CD4-positive, alpha-beta T cell treated with Interleukin-1 beta for 1 hour (primary cell): Measurements from ENCODE around the gene ADAMTSL3.
"Not testable (repeated sequence)": the region's sequence is repeated elsewhere in the genome, so short reads cannot be mapped to it uniquely, and the experiment has no call there.

Source experiments
- DNase-seq, 2 donors: peaks; one replicate each; pipeline ENCODE4 v3.0.0-alpha.2; 2020 to 2022

The ADAMTSL3 gene

DNA sequence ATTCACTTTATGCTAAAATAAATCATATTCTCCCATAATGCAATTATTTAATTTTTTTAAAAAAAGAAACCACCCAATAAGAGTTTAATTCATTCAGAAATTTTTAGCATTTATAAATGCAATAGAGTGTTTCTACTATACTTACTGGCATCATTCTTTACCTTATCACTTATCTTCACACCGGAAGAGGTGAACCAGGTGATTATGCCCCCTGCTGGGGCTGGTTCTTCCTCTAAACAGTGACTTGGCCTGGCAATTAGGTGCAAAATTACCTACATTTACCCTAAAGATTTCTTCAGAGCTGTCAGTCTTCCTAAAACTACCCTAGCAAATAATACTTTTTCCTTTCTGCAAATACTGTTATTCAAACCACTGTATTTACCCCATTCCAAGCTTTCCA is 397.2 kb downstream of the ADAMTSL3 start:
- not testable (repeated sequence) for DNase-seq

DNA sequence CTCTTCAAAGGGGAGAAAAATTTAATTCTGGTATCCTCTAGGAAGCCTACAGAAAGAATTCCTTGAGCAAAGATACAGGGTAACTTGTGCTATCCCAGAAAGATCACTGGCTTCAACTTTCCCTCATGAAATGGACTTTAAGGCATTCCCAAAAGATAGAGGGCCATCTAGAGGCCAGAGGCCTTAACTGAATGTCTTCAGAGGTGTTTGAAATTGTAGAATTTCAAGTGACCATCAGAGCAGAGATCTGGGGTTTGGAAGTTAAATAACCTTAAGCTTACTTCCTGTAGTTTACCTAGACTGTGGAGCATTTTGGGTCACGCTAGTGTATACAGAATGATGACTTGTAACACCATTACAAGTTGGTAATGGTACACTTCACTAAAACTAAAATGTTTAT is 400.6 kb downstream of the ADAMTSL3 start:
- DNase-seq, result not testable (repeated sequence)

DNA sequence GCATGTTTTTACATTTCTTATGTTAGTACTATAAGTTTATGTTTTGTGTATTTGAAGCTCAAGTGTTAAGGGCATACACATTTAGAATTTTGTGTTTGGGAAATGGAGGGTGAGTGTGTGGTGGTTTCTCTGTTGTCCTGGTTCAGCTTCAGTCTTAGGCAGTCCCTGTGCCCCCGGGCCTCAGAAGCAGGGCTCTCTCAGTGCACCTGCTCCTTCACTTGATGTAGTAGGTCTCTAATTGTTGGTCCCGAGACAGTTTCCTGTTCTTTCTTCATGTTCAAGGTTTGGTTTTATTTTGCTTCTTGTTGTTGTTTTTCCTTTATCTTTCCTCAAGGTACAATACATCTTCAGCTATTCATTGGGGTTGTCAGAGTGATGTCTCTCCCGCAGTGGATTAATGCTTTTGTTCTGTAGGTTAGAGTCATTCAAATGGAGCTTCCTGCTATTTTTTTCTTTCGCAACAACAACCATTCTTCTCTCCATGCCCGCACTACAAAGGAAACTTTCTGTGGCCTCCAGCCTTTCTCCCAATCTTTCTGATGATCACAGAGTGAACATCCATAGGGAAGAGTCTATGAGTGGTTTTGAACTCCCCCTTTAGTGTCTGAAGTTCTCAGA is 403.9 kb downstream of the ADAMTSL3 start:
- DNase-seq, result no peak

DNA sequence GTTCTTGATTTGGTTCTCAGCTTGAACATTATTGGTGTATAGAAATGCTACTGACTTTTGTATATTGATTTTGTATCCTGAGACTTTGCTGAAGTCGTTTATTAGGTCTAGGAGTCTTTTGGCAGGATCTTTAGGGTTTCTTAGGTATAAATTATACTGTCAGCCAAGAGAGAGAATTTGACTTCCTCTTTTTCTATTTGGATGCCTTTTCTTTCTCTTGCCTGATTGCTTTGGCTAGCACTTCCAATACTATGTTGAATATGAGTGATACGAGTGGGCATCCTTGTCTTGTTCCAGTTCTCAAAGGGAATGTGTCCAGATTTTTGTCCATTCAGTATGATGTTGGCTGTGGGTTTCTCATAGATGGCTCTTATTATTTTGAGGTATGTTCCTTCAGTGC is 409.8 kb downstream of the ADAMTSL3 start:
- not testable (repeated sequence) for DNase-seq

DNA sequence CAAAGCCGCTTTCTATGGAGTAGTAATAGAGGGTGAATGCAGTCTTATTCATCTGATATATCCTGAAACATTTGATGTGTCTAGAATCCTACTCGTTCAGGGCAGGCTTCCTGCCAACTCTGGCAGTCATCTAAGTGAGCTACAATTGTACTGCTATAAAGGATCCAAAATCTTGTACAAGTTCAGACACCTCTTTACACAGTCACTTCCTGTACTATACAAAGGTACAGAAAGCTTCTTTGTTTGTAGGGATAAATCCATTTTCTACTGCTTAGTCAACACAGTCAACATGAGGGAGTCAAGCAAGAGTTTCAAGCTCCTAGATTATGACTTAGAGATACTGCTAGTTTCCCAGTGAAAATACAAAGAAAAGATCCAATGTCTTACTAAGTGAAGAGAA is 414.8 kb downstream of the ADAMTSL3 start:
- not testable (repeated sequence) for DNase-seq

DNA sequence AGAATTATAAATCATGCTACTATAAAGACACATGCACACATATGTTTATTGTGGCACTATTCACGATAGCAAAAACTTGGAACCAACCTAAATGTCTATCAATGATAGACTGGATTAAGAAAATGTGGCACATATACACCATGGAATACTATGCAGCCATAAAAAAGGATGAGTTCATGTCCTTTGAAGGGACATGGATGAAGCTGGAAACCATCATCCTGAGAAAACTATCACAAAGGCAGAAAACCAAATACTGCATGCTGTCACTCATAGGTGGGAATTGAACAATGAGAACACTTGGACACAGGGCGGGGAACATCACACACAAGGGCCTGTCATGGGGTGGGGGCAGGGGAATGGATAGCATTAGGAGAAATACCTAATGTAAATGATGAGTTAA is 424.1 kb downstream of the ADAMTSL3 start:
- DNase-seq, result not testable (repeated sequence)

DNA sequence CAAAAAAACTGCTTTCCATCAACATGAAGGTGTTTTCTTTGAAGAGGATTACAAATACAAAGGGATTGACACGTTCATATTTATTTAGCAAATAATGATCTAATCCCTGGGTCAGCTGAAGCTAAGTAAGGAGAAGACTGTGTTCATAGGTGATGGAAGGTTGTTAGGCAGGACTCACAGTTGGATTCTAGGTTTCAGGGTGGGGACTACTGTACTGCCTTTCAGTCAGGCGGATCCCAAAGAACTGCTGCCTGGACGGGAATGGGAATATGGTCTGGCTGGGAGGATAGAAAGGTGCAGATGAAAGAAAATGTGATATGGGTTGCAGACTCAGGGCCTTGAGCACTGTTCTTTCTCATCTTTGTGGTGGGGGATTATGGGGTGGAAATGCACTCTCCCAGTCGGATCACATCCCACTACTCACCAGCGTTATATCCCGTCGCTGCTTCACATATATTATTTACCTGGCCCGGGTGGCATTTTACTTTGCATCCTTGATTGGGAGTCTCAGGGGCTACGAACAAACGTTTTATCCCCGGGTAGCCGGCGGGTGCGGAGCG is 425.5 kb downstream of the ADAMTSL3 start:
- DNase-seq, result not testable (repeated sequence)

DNA sequence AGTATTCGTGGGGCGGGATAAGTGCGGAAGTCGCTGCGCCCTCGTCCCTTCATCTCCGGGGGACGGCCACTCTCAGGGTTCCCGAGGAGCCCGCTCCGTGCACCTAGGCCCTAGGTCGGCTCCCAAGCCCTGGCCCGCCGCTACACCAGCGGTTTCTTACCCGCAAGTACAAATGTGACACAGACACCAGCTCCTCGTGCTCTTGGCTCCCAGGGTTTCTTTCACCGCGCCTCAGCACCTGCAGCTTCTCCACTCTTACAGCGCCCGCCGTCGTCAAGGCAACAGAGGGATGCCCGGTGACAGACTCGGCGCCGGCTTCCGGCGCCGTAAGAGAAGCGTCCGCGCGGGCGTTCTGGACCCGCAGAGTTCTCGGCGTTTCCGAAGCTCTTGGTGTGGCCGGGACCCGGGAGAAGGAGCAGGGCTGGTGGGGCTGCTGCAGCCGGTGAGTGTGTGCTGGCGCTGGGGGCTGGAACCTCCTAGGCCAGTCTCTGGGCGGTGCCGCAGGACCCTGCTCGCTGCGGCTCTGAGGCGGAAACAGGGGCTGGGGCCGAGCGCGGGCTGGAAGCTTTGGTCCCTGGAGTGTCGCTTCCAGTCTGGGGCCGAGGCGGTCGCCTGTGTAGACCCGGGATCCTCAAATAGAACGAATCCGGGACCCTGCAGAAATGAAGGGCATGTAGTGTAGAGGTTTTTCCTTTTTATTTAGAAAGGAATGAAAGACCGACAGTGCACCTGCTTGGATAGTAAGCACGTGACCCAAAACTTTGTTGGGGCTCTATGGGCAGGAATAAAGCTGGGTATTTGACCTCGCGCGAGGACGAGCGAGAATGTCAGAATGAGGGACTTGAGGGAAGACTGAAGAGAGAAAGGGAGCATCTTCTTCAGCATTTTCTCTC is 426.2 kb downstream of the ADAMTSL3 start:
- DNase-seq, result peak; percentile 11 to 13

DNA sequence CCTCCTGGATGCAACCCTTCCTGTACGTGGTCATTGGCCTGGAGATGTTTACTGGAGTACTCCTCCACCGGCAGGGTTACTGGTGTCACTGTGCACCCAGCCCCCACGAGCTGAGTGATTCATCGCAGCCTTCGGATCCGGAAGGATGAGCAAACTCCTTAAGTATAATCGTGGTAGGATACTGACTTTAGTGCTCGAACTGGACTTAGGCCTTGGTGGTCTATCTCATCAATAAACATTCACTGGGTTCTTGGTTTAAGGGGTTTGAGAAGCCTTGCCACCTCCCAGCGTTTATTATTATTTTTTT is 426.8 kb downstream of the ADAMTSL3 start:
- DNase-seq, result not testable (repeated sequence)

DNA sequence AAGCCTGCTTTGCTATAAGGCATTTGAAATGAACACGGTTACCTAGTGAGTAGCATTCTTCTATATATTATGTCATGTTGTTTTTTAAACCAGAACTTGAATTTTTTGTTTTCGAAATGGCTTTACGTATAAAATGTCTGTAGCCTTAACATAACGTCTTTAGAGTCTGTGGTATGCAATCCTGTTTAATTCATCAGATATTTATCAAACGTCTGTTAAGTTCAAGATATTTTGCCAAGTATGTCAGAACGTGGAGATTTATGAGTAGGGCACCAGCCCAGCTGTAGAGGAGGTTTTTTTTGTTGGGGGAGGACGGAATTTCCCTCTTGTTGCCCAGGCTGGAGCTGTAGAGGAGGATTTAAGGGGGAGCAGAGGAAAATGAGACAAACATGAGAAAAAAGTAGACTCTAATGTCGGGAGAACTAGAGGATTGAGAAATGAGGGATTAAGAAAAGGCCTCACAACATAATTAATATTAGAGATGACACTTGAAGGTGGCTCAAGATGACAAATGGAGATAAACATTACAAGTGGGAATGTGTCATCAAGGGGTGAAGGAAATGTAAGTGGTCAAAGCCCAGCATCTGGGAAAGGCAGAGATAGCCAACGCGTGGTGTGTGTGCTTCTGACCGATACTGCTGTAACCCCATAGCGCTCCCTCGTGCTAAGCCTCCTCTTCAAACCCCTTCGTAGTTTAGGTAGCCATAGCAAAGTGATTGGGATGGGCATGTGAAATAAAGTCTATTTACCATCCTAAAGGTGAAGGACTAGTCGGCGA is 427.7 kb downstream of the ADAMTSL3 start:
- no peak for DNase-seq

DNA sequence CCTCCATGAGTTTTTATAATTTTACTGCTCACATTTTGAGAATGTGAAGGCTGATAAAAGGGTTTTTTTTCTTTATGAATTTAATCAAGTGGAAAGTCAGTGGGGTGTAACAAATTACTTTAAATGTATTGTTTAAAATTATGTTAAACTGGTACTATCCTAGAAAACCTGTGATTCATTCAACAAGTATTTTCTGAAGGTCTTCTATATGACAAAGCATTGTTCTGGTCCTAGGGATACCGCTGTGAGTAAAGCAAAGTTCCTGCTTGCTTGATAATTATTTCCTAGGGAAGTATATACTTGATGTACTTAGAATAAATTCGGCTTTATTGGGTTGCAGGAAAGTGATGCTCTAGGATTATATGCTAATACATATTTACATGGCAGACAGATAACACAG is 428.8 kb downstream of the ADAMTSL3 start:
- DNase-seq, result no peak

DNA sequence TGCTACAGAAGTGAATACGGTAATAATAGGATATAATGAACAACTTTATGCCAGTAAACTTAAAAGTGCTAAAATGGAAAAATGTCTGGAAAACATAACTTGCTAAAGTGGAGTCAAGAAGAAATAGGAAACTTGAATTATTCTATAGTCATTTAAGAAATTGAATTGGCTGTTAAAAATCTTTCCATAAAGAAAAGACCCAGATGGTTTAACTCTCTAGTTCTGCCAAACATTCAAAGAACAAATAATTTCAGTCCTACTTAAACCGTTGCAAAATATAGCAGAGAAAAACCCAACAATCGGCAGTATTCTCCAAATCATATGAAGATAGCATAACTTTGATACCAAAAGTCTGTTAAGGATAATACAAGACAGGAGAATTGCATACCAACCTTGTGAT is 432.1 kb downstream of the ADAMTSL3 start:
- not testable (repeated sequence) for DNase-seq
